Measurements from ENCODE around the gene DISC1.

Gene DISC1

GRCh38 chr1:231799363-231799986 lies 172.9 kb downstream of the DISC1 start:
- Histone ChIP-seq H3K4me1 (ENCODE audit: low read length) (no peaks in the 10 kb centered on the region), H4K20me1 (ENCODE audit: insufficient read depth, low read length) (no peaks in the 10 kb centered on the region), H3K4me2 (ENCODE audit: low read length) (no peak overlapping the region), H2AFZ (ENCODE audit: low read depth, low read length) (no peak overlapping the region), H3K36me3 (replicated peaks; ENCODE audit: low read depth, low read length) (no peaks in the 10 kb centered on the region), H3K9ac (ENCODE audit: low read length) (no peak overlapping the region), H3K79me2 (ENCODE audit: low read length) (no peaks in the 10 kb centered on the region), H3K27me3 (ENCODE audit: low read depth, low read length) (peaks cover 10% of the 10 kb centered on the region; the same call in 1 of the 2 replicates), H3K9me3 (ENCODE audit: insufficient read depth, low read length) (no peaks in the 10 kb centered on the region), H3K27ac (ENCODE audit: low read length) (no peak overlapping the region), H3K4me3 (ENCODE audit: low read length) (no peak overlapping the region)
- no peak for TF ChIP-seq EZH2phosphoT487 (IDR thresholded peaks at IDR 0.05; ENCODE audit: low read depth)
- TF ChIP-seq, protein P1, sequence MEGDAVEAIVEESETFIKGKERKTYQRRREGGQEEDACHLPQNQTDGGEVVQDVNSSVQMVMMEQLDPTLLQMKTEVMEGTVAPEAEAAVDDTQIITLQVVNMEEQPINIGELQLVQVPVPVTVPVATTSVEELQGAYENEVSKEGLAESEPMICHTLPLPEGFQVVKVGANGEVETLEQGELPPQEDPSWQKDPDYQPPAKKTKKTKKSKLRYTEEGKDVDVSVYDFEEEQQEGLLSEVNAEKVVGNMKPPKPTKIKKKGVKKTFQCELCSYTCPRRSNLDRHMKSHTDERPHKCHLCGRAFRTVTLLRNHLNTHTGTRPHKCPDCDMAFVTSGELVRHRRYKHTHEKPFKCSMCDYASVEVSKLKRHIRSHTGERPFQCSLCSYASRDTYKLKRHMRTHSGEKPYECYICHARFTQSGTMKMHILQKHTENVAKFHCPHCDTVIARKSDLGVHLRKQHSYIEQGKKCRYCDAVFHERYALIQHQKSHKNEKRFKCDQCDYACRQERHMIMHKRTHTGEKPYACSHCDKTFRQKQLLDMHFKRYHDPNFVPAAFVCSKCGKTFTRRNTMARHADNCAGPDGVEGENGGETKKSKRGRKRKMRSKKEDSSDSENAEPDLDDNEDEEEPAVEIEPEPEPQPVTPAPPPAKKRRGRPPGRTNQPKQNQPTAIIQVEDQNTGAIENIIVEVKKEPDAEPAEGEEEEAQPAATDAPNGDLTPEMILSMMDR (IDR thresholded peaks at IDR 0.05; ENCODE audit: low read depth, low read length) = no peak

DNA sequence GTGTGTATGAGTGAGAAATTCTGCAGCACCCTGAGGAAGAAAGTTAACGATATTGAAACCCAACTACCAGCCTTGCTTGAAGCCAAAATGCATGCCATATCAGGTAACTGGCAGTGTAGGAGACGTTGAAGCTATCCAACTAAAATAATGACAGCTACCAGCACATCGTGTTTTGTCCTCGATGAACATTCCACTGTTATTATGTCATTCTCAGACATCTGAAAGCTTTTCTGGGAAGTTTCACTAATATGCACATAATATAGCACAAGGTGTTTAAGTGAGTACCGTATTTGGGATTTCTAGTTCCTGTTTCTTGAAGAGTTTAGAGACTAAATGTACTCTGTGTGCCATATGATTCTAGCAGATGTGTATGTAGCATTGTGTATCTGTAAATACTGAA lies 173.5 kb downstream of the DISC1 start:
- Histone ChIP-seq H3K36me3 (replicated peaks; ENCODE audit: low read depth, low read length) (no peaks in the 10 kb centered on the region), H2AFZ (ENCODE audit: low read depth, low read length) (no peak overlapping the region), H3K4me2 (ENCODE audit: low read length) (no peak overlapping the region), H3K27me3 (ENCODE audit: low read depth, low read length) (peaks cover 10% of the 10 kb centered on the region; the same call in 1 of the 2 replicates), H3K9me3 (ENCODE audit: insufficient read depth, low read length) (no peaks in the 10 kb centered on the region), H3K27ac (ENCODE audit: low read length) (no peak overlapping the region), H3K4me1 (ENCODE audit: low read length) (no peaks in the 10 kb centered on the region), H3K79me2 (ENCODE audit: low read length) (no peaks in the 10 kb centered on the region), H4K20me1 (ENCODE audit: insufficient read depth, low read length) (no peaks in the 10 kb centered on the region), H3K9ac (ENCODE audit: low read length) (no peak overlapping the region), H3K4me3 (ENCODE audit: low read length) (no peak overlapping the region)
- TF ChIP-seq EZH2phosphoT487 (IDR thresholded peaks at IDR 0.05; ENCODE audit: low read depth) = no peak
- TF ChIP-seq, protein P1 (IDR thresholded peaks at IDR 0.05; ENCODE audit: low read depth, low read length) = no peak

GRCh38 chr1:231801042-231801585 lies 174.5 kb downstream of the DISC1 start:
- Histone ChIP-seq H3K27me3 (ENCODE audit: low read depth, low read length) (peaks cover 10% of the 10 kb centered on the region; the same call in 1 of the 2 replicates), H2AFZ (ENCODE audit: low read depth, low read length) (no peak overlapping the region), H3K27ac (ENCODE audit: low read length) (no peak overlapping the region), H3K9me3 (ENCODE audit: insufficient read depth, low read length) (no peaks in the 10 kb centered on the region), H3K9ac (ENCODE audit: low read length) (no peak overlapping the region), H4K20me1 (ENCODE audit: insufficient read depth, low read length) (no peaks in the 10 kb centered on the region), H3K4me2 (ENCODE audit: low read length) (no peak overlapping the region), H3K36me3 (replicated peaks; ENCODE audit: low read depth, low read length) (no peaks in the 10 kb centered on the region), H3K4me3 (ENCODE audit: low read length) (no peak overlapping the region), H3K4me1 (ENCODE audit: low read length) (no peaks in the 10 kb centered on the region), H3K79me2 (ENCODE audit: low read length) (no peaks in the 10 kb centered on the region)
- TF ChIP-seq, protein P1 (IDR thresholded peaks at IDR 0.05; ENCODE audit: low read depth, low read length) = no peak
- no peak for TF ChIP-seq EZH2phosphoT487 (IDR thresholded peaks at IDR 0.05; ENCODE audit: low read depth)

GRCh38 chr1:231803353-231803752 lies 176.8 kb downstream of the DISC1 start:
- H3K9ac ChIP-seq (ENCODE audit: low read length) = no peak overlapping the region
- TF ChIP-seq EZH2phosphoT487 (IDR thresholded peaks at IDR 0.05; ENCODE audit: low read depth) = no peak
- TF ChIP-seq, protein P1 (IDR thresholded peaks at IDR 0.05; ENCODE audit: low read depth, low read length) = no peak
- H3K79me2 ChIP-seq (ENCODE audit: low read length) = no peaks in the 10 kb centered on the region
- no peaks in the 10 kb centered on the region for H4K20me1 ChIP-seq (ENCODE audit: insufficient read depth, low read length)
- H3K4me2 ChIP-seq (ENCODE audit: low read length) = no peak overlapping the region
- H3K4me1 ChIP-seq (ENCODE audit: low read length) = 0 out of 2 replicates have a peak, but pooled peaks cover 3% of the 10 kb centered on the region
- H3K27ac ChIP-seq (ENCODE audit: low read length) = no peak overlapping the region
- H2AFZ ChIP-seq (ENCODE audit: low read depth, low read length) = no peak overlapping the region
- no peaks in the 10 kb centered on the region for H3K36me3 ChIP-seq (replicated peaks; ENCODE audit: low read depth, low read length)
- no peaks in the 10 kb centered on the region for H3K9me3 ChIP-seq (ENCODE audit: insufficient read depth, low read length)
- peaks cover under 1% of the 10 kb centered on the region; the same call in 1 of the 2 replicates for H3K27me3 ChIP-seq (ENCODE audit: low read depth, low read length)
- no peak overlapping the region for H3K4me3 ChIP-seq (ENCODE audit: low read length)
